H54 (cell line): ENCODE results near the gene MCM7.

Source experiments
- DNase-seq: peaks from one replicate; pipeline ENCODE4 v3.0.0; 2011; ENCODE audit warnings: low spot score, mixed read lengths; ENCODE audit not compliant: insufficient read length
- FAIRE-seq: peaks from 3 replicates; lab custom pipeline; 2011; peaks lifted over from hg19 to GRCh38; lab: Jason Lieb, UNC
- POLR2A ChIP-seq: IDR thresholded peaks from 2 replicates; pipeline ENCODE4 v1.6.1; 2011; ENCODE audit warnings: low read depth, mild to moderate bottlenecking, low read length

The MCM7 gene

DNA sequence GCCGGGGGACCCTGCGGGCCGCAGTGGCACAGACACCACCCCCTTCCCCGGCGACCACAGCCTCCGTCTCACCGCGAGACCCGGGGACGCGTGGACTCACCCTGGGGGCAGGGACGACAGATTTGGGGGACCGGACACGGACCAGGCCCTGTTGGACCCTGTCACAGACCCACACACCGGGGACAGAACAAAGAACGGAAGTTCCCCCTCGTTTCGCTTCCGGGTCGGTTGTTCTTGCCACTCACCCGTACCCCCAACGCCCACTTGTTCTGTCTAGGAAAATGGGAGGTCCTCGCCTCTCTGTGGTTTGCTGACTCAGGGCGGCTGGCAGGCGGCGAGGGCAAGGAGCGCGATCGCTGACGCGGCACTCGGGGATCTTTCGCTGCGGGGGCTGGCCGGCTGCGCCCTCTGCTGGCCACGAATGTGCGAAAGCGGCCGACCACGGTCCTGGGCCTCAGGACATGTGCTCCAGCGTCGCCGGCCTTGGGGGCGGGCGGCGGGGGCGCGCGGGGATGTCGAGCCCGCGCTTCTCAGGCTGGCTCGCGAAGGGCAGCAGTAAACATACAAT, 19.6 kb downstream of the MCM7 start, which contains the start of gene ZNF3:
TSS of gene ZNF3 (minus strand) at position 189 of the 568 bp plus-strand sequence. CDS start 4,366 bp downstream, outside the sequence.
- peak; percentile 94 for DNase-seq
- TF ChIP-seq POLR2A: peak; percentile 39; the same call in 1 of the 2 replicates
- peak; percentile 36 for FAIRE-seq

DNA sequence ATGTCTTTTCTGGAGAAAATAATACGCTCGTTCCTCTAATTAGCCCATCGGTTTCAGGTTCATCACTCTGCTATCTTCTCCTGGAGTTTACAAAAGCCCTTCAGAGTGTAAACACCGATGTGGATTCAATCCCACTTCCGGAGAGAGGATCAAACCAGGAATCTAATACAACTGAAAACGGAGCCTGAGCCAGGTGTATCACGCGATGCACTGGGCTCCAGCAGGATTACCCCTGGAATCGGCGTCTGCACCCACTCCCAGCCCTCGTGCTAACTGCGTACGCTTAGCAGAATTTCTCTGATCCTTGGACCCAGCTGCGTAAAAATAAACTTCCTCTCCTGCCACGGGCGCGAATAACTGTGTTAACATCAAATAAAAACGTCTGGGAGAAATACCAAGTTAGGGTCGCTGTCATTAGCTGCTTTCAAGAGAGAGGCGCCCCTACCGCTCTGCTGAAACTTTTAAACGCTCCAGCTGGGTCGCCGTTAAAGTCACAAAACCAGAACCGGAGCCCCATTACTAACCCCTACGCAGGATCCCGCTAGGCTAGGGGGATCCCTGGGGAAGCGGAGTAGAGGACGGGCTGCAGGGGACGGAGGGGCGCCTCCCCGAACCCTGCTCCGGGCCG, 20.2 kb downstream of the MCM7 start:
- DNase-seq (no peak), FAIRE-seq (no peak)

DNA sequence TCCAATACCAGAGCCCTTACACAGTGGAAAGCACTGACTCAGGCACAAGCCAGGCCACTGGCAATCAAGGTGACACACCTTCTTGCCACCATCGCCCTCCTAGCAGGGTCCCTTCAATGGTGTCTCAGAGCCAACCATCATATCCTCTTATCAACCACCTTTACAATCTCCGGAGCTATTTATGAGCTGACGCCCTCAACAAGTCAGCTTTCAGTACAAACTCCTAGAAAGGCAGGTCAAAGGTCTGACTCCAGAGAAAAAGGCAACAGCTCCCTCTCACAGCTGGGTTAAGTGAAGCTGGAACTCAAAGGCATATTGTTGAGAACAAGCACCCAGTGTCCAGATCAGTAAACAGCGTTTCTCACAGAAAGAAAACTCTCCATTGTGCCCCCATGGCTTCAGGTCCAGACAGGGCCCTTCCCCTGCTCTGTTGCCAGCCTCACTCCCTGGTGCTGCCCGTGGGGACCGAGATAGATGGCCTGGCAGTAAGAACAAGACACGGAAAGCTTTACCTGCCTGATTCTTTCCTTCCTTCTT, 22.1 kb downstream of the MCM7 start:
- TF ChIP-seq POLR2A: no peak
- FAIRE-seq (no peak), DNase-seq (no peak)

More for the DNA sequence above, 20.2 kb downstream of the MCM7 start:
- TF ChIP-seq POLR2A: no peak

DNA sequence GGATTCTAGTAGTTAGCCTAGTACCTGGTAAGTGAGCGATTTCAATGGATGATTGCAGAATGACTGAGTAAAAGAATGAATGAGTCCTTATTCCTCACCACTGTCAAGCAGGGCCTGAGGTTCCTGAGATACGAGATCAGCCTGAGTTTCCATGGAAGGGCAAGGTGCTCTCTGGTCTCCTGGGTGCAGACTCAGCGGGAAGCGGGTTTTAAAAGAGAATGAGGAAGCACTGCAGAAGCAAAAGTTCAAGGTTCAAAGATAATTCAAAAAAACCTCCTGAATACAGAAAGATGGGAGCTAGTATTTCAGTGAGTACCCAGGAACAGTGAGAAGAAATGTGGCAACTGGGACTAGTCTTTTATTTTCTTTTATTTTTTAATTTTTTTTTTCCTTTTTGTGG, 24.0 kb downstream of the MCM7 start:
- TF ChIP-seq POLR2A: no peak
- no peak for DNase-seq
- no peak for FAIRE-seq

DNA sequence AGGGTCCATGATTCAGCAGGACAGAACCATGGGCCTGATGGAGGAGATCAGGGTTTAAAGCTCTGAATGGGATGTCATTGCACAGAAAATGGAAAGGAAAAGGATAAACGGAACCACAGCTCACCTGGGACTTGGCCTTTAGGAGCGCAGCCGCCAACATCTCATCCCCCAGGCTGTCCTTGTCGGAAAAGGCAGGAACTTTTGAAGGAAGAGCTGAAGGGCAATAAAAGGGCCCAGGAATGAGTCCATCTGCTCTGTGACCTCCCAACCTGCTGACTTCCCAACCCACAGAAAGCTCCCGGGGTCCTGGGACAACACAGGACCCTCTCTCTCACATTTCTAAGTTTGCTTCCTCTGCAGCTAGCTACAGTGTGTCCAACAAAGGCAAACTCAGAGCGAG, 25.8 kb downstream of the MCM7 start:
- DNase-seq (no peak), FAIRE-seq (no peak)
- no peak for TF ChIP-seq POLR2A

DNA sequence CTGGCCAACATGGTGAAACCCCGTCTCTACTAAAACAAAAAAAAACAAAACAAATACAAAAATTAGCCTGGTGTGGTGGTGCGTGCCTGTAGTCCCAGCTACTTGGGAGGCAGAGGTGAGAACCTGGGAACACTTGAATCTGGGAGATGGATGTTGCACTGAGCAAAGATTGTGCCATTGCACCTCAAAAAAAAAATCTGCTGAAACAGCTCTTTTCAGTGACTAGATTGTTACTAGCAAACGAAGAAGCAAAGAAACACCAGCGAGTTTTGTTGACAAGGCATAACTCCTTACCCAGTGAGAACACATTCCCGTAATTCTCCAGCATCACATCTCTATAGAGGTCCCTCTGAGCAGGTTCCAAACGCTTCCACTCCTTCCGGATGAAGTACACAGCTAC, 26.4 kb downstream of the MCM7 start:
- FAIRE-seq (no peak), DNase-seq (no peak)
- TF ChIP-seq POLR2A: no peak

DNA sequence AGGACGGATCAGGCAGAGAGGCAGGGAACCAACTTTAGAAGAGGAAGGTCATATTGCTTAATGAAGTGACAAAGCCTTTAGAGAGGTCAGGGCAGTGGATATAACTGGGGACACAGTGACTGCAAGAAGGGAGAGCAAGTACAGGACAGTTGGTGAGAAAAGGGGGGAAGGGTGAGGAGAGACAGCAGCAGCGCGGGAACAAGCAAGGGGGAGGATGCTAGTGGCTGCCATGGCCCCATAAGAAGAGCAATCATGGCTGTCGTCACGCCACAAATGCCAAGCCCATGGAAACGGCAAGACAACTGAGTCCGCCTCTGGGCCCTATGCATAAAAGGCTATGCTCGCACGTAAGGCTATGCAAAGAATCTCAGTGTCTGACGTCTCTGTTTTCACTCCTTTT, 28.7 kb downstream of the MCM7 start:
- no peak for TF ChIP-seq POLR2A
- no peak for FAIRE-seq

DNA sequence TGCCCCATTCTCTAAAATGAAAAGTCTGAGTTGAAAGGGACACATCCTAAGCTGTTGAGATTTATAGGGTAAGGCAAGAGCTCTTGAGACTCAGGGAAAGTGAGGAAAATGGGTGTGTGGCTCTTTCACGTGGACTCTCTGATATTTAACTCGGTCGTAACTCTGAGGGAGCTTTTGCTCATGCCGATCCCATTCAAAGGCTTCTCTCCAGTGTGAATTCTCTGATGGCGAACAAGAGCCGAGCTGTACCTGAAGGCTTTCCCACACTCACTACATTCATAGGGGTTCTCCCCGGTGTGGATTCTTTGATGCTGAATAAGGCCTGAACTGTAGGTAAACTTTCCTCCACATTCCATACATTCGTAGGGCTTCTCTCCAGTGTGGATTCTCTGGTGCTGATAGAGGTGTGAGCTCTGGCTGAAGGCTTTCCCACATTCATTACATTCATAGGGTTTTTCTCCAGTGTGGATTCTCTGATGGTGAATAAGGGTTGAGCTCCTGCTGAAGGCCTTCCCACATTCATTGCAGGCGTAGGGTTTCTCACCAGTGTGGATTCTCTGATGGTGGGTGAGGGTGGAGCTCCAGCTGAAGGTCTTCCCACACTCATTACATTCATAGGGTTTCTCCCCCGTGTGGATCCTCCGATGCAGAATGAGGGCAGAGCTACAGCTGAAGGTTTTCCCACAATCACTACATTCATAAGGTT, 30.0 kb downstream of the MCM7 start:
- no peak for DNase-seq
- no peak for FAIRE-seq
- TF ChIP-seq POLR2A: no peak

More for the DNA sequence above, 28.7 kb downstream of the MCM7 start:
- DNase-seq: no peak

DNA sequence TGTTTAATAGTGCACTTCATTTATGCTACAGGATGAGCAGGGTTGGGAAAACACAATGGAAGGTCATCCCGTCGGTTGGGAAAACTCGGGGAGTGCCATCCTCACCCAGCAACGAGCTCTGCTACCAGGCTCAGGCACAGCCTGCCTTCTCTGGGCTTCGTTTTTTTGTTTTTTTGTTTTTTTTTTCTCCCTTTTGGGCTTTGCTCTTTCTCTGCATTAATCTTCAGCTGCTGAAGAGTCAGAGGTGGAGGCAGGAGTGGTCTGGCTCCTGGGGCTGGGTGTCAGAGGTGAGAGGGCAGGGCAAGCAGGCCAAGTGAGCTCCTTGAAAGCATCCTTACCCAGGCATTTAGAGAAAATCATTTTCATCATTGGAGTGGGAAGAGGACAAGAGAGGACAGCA, 31.2 kb downstream of the MCM7 start:
- FAIRE-seq (no peak), DNase-seq (no peak)
- no peak for TF ChIP-seq POLR2A

DNA sequence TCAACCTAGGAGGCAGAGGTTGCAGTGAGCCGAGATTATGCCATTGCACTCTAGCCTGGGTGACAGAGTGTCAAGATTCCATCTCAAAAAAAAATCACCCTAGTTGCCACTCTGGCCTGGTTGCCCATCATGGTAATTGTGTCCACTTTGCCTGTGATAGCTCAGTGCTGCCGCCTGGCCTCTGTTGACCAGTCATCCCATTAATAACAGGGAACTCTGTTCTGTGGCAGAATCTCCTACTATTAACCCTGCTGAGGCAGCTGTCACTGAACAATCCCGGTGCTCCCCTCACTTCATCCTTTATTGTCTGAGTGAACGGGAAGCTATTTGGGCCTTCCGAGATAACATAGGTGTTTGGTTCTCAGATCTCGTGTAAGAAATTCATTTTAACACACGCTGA, 34.2 kb downstream of the MCM7 start:
- DNase-seq (no peak), FAIRE-seq (no peak)
- no peak for TF ChIP-seq POLR2A

DNA sequence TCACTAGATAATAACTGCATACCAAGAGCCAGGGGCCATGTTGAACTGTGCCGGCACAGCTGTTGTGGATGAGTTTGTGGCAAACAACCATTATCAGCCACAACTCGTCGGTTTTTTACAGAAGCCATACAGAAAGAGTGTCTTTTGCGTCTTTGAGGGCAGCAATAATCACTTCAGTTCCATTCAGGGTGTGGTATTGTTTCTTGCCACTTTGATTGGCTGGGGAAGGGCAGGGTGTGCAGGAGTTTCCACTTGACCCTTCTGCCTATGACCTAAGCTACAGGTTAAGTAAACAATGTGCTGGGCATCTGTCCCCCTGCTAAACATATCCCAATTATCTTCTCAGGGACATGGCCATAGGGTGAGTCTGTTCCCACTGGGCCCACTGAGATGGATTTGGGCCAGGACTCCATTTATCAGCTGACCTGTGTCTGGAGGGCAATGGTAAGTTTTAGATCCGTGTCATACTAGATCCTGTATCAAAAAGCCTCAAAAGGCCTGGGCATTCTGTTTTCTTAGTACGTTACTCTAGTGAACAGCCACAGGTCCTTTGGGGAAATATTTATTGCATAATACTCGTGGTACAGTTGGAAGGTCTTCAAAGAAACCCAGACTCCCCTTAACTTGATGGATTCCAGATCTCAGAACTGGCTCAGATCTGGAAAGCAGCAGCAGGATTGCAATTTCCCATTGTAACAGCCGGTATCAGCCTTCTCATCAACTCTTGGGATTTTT, 35.6 kb downstream of the MCM7 start:
- TF ChIP-seq POLR2A: no peak
- FAIRE-seq (no peak), DNase-seq (no peak)

DNA sequence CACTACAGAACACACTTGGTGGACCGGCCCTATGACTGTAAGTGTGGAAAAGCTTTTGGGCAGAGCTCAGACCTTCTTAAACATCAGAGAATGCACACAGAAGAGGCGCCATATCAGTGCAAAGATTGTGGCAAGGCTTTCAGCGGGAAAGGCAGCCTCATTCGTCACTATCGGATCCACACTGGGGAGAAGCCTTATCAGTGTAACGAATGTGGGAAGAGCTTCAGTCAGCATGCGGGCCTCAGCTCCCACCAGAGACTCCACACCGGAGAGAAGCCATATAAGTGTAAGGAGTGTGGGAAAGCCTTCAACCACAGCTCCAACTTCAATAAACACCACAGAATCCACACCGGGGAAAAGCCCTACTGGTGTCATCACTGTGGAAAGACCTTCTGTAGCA, 37.0 kb downstream of the MCM7 start:
- TF ChIP-seq POLR2A: no peak
- DNase-seq (no peak), FAIRE-seq (no peak)

DNA sequence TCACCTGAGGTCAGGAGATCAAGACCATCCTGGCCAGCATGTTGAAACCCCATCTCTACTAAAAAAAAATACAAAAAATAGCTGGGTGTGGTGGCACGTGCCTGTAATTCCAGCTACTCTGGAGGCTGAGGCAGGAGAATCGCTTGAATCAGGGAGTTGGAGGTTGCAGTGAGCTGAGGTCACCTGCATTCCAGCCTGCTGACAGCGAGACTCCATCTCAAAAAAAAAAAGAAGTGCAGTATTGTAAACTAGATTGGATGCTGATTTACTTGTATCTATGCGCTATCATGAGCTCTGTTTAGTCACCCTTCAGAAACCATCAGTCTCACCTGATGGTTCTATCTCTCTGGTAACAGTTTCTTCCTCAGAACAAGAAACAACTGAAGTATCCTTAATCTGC, 37.8 kb downstream of the MCM7 start:
- DNase-seq (no peak), FAIRE-seq (no peak)
- no peak for TF ChIP-seq POLR2A

DNA sequence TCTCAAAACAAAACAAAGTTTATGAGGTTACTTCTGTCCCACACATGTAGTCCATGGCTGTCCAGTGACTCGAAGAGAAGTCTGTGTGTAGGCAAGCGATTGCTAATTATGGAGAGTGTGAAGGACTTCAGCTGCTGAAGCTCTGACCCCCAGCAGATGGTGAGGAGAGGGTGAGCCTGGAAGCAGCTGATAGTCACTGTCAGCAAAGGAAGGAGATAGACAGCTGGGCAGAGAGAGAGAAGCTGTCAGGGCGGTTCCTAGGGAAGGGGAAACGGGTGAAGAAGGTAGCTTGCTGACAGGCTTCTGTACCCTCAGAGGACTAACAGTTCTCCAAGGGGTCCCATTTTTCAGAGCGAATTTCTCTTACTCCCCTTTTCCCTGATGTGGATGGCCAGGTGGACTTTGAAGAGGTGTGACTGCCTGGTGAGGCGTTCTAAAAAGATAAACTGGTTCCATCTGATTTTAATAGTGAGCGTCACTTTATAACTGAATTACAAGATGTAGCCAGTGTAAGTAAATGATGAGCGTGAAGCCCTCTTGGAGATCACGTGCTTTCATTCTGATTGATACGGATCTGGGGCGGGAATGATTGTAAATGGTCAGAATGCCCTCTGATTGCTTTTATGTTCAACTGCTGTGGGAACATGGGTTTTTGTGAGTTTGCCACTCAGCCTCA, 39.5 kb downstream of the MCM7 start:
- FAIRE-seq: no peak
- TF ChIP-seq POLR2A: no peak

More for the DNA sequence above, 39.5 kb downstream of the MCM7 start:
- DNase-seq: no peak
